SJCRH30 (cell line): ENCODE data around the gene TGOLN2. TPM values are rescaled to one million over a fixed set of nuclear protein-coding genes. Genes with fewer than 3 reads are reported as not detected.

Experiments
- DNase-seq, 2 experiments: peaks; one replicate each; pipeline ENCODE4 v3.0.0-alpha.2; 2015 to 2020
- H3K27ac ChIP-seq: fragments of 250-450 bp; sonication (Bioruptor Pico); 2 replicates; pipeline ENCODE4 v1.5.1; 2020; ENCODE audit warnings: mild to moderate bottlenecking, moderate library complexity
- H3K27me3 ChIP-seq: fragments of 250-450 bp; sonication (Bioruptor Pico); 2 replicates; pipeline ENCODE4 v1.5.1; 2020; ENCODE audit warnings: mild to moderate bottlenecking, moderate library complexity
- H3K36me3 ChIP-seq: fragments of 250-450 bp; sonication (Bioruptor Pico); 2 replicates; pipeline ENCODE4 v1.5.1; 2020; ENCODE audit warnings: mild to moderate bottlenecking, moderate library complexity
- H3K4me1 ChIP-seq: fragments of 250-450 bp; sonication (Bioruptor Pico); 2 replicates; pipeline ENCODE4 v1.5.1; 2020; ENCODE audit warnings: mild to moderate bottlenecking, moderate library complexity
- H3K4me3 ChIP-seq: fragments of 250-450 bp; sonication (Bioruptor Pico); 2 replicates; pipeline ENCODE4 v1.5.1; 2020; ENCODE audit warnings: mild to moderate bottlenecking, moderate library complexity
- H3K9me3 ChIP-seq: fragments of 250-450 bp; sonication (Bioruptor Pico); replicated peaks from 2 replicates; pipeline ENCODE4 v1.5.1; 2020; ENCODE audit warnings: mild to moderate bottlenecking, moderate library complexity
- total RNA-seq: library from RNA; depleted of rRNA; stranded (reverse); fragments of >200 nt; shearing (Covaris generic); gene quantifications from 2 replicates; pipeline ENCODE4 v1.2.3, GENCODE V29; 2014; rRNA removed

The TGOLN2 gene
- total RNA-seq, 1 experiment from 2014 or later: 80.3 TPM

GRCh38 chr2:85275984-85276540, 51.7 kb downstream of the TGOLN2 start:
- H3K4me3 ChIP-seq: no peak overlapping the region
- peaks cover 80% of the 10 kb centered on the region for H3K4me1 ChIP-seq
- DNase-seq: no peak
- no peaks in the 10 kb centered on the region for H3K27me3 ChIP-seq
- no peaks in the 10 kb centered on the region for H3K9me3 ChIP-seq
- peak overlapping the region; percentile 98 for H3K27ac ChIP-seq
- H3K36me3 ChIP-seq: no peaks in the 10 kb centered on the region

- Histone ChIP-seq H3K36me3 (no peaks in the 10 kb centered on the region), H3K9me3 (no peaks in the 10 kb centered on the region), H3K27me3 (no peaks in the 10 kb centered on the region), H3K4me3 (no peak overlapping the region), H3K4me1 (peaks cover 66% of the 10 kb centered on the region), H3K27ac (peak overlapping the region; percentile 86)
- DNase-seq: peak; percentile 99 to 100
Measured at GRCh38 chr2:85273738-85274731, 53.8 kb downstream of the TGOLN2 start.

GRCh38 chr2:85272357-85272756, 55.4 kb downstream of the TGOLN2 start:
- Histone ChIP-seq H3K9me3 (no peaks in the 10 kb centered on the region), H3K27ac (no peak overlapping the region), H3K36me3 (no peaks in the 10 kb centered on the region), H3K4me1 (peaks cover 53% of the 10 kb centered on the region), H3K27me3 (no peaks in the 10 kb centered on the region), H3K4me3 (no peak overlapping the region)
- DNase-seq: no peak

- Histone ChIP-seq H3K36me3 (no peaks in the 10 kb centered on the region), H3K27ac (no peak overlapping the region), H3K4me1 (peaks cover 50% of the 10 kb centered on the region), H3K9me3 (no peaks in the 10 kb centered on the region), H3K4me3 (no peak overlapping the region), H3K27me3 (no peaks in the 10 kb centered on the region)
- no peak for DNase-seq
Measured at GRCh38 chr2:85269959-85270358, 57.8 kb downstream of the TGOLN2 start.

Other genes with a start within 250 kb of the TGOLN2 start
- 8.5 and 9.2 TPM in 2 replicates for gene TCF7L1, start 194.6 kb downstream of the TGOLN2 start, total RNA-seq
- gene RETSAT, start 26.5 kb upstream of the TGOLN2 start, total RNA-seq: 9.3 and 11.0 TPM in 2 replicates
- 17.2 and 19.3 TPM in 2 replicates for gene ELMOD3, start 26.8 kb upstream of the TGOLN2 start, total RNA-seq
- gene CAPG, start 82.4 kb upstream of the TGOLN2 start, total RNA-seq: 0.43 and 1.1 TPM in 2 replicates
- 0.25 and 0.77 TPM in 2 replicates for gene SH2D6, start 90.7 kb upstream of the TGOLN2 start, total RNA-seq
- 218 and 291 TPM in 2 replicates for gene MAT2A, start 211.2 kb upstream of the TGOLN2 start, total RNA-seq
- 37.0 and 38.9 TPM in 2 replicates for gene GGCX, start 233.5 kb upstream of the TGOLN2 start, total RNA-seq
- gene VAMP8, start 249.6 kb upstream of the TGOLN2 start, total RNA-seq: 51.3 and 54.7 TPM in 2 replicates